GM13977 (cell line): ENCODE results near the gene ANAPC16.
A peak's percentile ranks its signal among the peaks of the same experiment; 100 is the strongest.

ENCODE experiments used
- DNase-seq: peaks from one replicate; pipeline ENCODE4 v3.0.0; 2012; ENCODE audit warnings: low spot score
- CTCF ChIP-seq: IDR thresholded peaks from 2 replicates; pipeline ENCODE4 v1.5.1; 2012; ENCODE audit warnings: mild to moderate bottlenecking, control low read depth; ENCODE audit not compliant: insufficient read depth; ENCODE audit errors: extremely low read depth, missing control alignments
- in situ Hi-C: fragments of 300-500 bp; cut with MboI; formaldehyde crosslinking; loops from one replicate; pipeline ENCODE4 v1.12.0; 2022; ENCODE audit warnings: low sequenced_read_pairs, low pct_unique_long_range_greater_than_20kb, mixed read lengths, inconsistent platforms; ENCODE audit not compliant: unreplicated experiment

The ANAPC16 gene

GRCh38 chr10:72240371-72240770 lies 24.6 kb downstream of the ANAPC16 start:
- no peak for DNase-seq
- TF ChIP-seq CTCF = no peak
- in situ Hi-C loops = no loop called here

GRCh38 chr10:72241691-72242252 lies 26.0 kb downstream of the ANAPC16 start:
- no peak for DNase-seq
- in situ Hi-C loops = no loop called here
- no peak for TF ChIP-seq CTCF

- DNase-seq = no peak
Measured at GRCh38 chr10:72242675-72243074, 26.9 kb downstream of the ANAPC16 start.

DNA sequence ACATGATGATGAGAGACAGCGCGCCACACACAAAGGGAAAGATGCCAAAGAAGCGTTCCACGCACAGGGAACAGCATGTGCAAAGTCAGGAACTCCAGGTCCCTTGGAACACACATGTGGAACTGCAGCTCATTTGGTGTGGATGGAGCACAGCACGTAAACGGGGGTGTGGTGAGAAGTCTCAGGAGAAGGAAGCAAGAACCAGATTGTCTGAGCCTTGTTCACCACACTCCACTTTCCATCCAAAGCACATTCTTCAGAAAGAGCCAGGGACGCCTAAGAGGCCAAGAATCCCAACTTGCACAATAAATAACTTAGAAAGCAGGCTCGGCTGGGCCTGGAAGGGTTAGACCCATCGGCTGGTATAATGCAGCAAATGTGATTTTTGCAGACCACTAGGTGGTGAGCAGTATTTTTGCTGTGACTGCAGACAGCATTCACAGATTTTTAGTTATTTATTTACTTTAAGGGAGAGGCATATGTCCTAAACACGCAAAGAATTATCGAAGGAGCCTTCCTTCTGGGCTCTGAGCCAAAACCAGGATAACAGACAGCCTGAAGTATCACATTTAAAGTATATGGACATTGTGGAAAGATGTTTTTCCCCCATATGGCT lies 28.1 kb downstream of the ANAPC16 start:
- no peak for DNase-seq
- TF ChIP-seq CTCF = peak; percentile 39
- in situ Hi-C loops = no loop called here

More at GRCh38 chr10:72242675-72243074, 26.9 kb downstream of the ANAPC16 start:
- in situ Hi-C loops = no loop called here
- no peak for TF ChIP-seq CTCF

DNA sequence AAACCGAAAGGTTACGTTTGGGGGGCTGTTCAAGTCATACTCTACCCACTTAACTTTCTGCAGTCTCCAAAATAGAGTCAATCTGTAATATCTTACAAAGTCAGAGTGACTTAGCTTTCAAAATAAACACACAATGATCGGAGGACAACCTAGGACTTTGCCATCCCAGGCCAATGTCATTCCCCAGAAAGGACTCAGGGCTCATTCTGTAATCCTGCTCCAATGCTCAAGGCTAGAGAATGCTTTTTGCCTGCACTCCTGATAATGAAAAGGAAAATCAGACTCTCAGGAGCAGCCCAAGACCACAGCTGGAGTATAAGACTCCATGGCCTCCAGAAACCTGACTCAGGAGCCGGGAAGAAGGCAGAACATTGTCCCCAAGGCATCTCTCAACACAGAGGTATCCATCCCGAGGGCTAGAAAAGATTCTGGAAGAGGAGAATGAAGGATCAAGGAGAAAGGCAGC lies 28.8 kb downstream of the ANAPC16 start:
- TF ChIP-seq CTCF = no peak
- in situ Hi-C loops = no loop called here
- DNase-seq = no peak

GRCh38 chr10:72245949-72246525 lies 30.2 kb downstream of the ANAPC16 start:
- no peak for TF ChIP-seq CTCF
- DNase-seq = no peak
- in situ Hi-C loops = no loop called here
